DND-41 (cell line): ENCODE measurements around the gene KCNK3.

Experiments used
- ATAC-seq: fragments of 200-7000 bp; cut with Tn5 transposase; 3 replicates; pipeline ENCODE4 v1.9.1; 2021; ENCODE audit warnings: low read depth; ENCODE audit not compliant: insufficient read depth
- DNase-seq: peaks from one replicate; pipeline ENCODE4 v3.0.0-alpha.2; 2020
- H2AFZ ChIP-seq: 2 replicates; pipeline ENCODE4 v1.6.0; 2012; ENCODE audit warnings: low read depth, low read length
- H3K27ac ChIP-seq: 2 replicates; pipeline ENCODE4 v1.5.1; 2012; ENCODE audit warnings: low read length, inconsistent platforms
- H3K27me3 ChIP-seq: fragments of 200-600 bp; sonication (generic); 2 replicates; pipeline ENCODE4 v1.6.0; 2012; ENCODE audit warnings: low read length, mild to moderate bottlenecking, inconsistent platforms; ENCODE audit not compliant: insufficient read depth, poor library complexity
- H3K36me3 ChIP-seq: 2 replicates; pipeline ENCODE4 v1.5.1; 2012; ENCODE audit warnings: low read length, inconsistent platforms; ENCODE audit not compliant: insufficient read depth
- H3K4me1 ChIP-seq: 2 replicates; pipeline ENCODE4 v1.5.1; 2012; ENCODE audit warnings: mild to moderate bottlenecking, low read length; ENCODE audit not compliant: insufficient read depth
- H3K4me2 ChIP-seq: 2 replicates; pipeline ENCODE4 v1.6.0; 2012; ENCODE audit warnings: mild to moderate bottlenecking, moderate library complexity, low read length, inconsistent platforms; ENCODE audit not compliant: insufficient read depth
- H3K4me3 ChIP-seq, 2 experiments: fragments of 200-600 bp in 1 of 2; shearing (Covaris generic) in 1 of 2; 2 replicates each; pipeline ENCODE4 v1.5.1; 2012 to 2016; ENCODE audit warnings: inconsistent platforms in 2 of 2, low read length in 2 of 2, mild to moderate bottlenecking in 2 of 2, low read depth in 1 of 2, moderate library complexity in 1 of 2
- H3K79me2 ChIP-seq: 2 replicates; pipeline ENCODE4 v1.6.0; 2012; ENCODE audit warnings: low read length, inconsistent platforms; ENCODE audit not compliant: insufficient read depth
- H3K9ac ChIP-seq: 2 replicates; pipeline ENCODE4 v1.6.0; 2012; ENCODE audit warnings: low read depth, mild to moderate bottlenecking, inconsistent platforms, low read length, moderate library complexity
- H3K9me3 ChIP-seq: 2 replicates; pipeline ENCODE4 v1.5.1; 2012; ENCODE audit warnings: low read length, moderate library complexity, mild to moderate bottlenecking, inconsistent platforms; ENCODE audit not compliant: insufficient read depth, severe bottlenecking
- H4K20me1 ChIP-seq: 2 replicates; pipeline ENCODE4 v1.6.0; 2012; ENCODE audit warnings: low read length; ENCODE audit not compliant: insufficient read depth
- CTCF ChIP-seq: IDR thresholded peaks from 2 replicates; pipeline ENCODE4 v1.5.1; 2012; ENCODE audit warnings: borderline replicate concordance, low read length, moderate library complexity, mild to moderate bottlenecking; ENCODE audit not compliant: poor library complexity, severe bottlenecking; ENCODE audit errors: extremely low read depth
- EZH2 ChIP-seq: IDR thresholded peaks from 3 replicates; pipeline ENCODE4 v1.6.1; 2012; ENCODE audit warnings: borderline replicate concordance, low read depth, mild to moderate bottlenecking, moderate library complexity, low read length, inconsistent platforms; ENCODE audit not compliant: severe bottlenecking

Gene KCNK3

DNA sequence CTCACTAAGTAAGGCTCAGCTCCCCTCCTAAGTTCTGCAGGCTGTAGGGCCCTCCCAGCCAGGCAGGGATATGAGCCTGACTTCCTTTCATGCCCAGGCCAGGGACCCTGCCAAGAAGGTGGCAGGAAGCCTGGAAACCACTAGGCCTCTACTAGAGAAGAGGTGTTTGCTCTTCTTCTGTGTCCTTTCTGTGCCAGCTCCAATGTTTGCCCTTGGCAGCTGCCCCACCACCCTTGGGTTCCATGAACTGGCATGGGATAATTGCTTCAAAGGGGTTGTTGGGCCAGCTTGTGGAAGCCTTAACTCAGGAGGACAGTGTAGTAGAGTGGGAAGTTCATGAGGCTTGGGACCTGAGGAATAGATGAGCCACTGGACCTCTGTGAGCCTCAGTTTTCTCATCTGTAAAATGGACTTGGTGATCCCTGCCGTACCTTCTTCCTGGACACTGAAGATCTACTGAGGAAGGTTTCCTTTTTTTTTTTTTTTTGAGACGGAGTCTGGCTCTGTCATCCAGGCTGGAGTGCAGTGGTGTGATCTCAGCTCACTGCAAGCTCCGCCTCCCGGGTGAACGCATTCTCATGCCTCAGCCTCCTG is 75.5 kb downstream of the KCNK3 start:
- Histone ChIP-seq H4K20me1 (peaks cover 56% of the 10 kb centered on the region), H2AFZ (no peak overlapping the region), H3K4me1 (peaks cover 34% of the 10 kb centered on the region), H3K27me3 (no peaks in the 10 kb centered on the region), H3K27ac (no peak overlapping the region), H3K36me3 (peaks cover 10% of the 10 kb centered on the region), H3K4me2 (no peak overlapping the region), H3K79me2 (peaks cover 84% of the 10 kb centered on the region), H3K4me3 (no peak overlapping the region), H3K9ac (no peak overlapping the region), H3K9me3 (no peaks in the 10 kb centered on the region)
- DNase-seq (no peak), ATAC-seq (no peak)
- TF ChIP-seq EZH2 (no peak), CTCF (no peak)

DNA sequence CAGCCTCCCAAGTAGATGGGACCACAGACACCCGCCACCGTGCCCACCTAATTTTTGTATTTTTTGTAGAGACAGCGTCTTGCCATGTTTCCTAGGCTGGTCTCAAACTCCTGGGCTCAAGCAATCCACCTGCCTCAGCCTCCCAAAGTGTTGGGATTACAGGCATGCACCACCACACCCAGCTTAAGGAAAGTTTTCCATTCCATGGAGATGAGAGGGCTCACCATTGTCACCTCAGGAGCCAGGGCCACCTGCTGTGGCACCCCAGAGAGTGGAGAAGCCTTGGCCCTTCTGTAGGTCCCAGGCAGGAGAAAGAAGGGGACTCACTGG is 76.2 kb downstream of the KCNK3 start:
- Histone ChIP-seq H3K79me2 (peaks cover 86% of the 10 kb centered on the region), H4K20me1 (peaks cover 57% of the 10 kb centered on the region)

DNA sequence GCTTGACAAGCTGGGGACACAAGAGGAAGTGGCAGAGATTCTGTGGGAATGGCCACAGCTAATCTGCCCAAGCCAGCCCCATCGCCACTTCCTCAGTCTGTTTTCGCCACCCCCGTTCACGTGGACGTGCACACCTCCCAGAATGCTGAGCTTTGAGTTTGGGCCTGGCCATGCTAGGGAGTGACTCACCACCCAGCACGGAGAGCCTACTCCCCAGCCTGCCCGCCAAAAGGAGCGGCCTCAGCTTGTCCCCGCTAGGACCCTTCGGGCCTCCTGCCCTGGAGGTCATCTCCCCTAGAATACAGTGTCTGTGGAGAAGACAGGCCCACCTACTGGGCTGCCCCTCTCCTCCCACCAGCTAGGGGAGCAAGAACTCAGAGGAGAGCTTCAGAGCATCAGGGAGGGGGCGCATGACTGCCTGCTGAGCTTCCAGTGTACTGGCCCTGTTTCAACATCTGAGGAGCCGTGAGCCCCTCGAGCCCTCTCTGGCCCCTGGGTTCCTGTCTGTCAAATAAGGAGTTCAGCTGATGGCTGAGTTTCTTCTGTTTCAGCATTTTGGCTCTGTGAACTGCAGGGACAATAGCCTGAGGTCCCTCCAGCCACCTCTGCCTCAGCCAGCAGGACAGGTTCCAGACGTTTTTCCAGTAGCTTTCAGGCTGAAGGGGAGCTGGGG is 76.7 kb downstream of the KCNK3 start:
- Histone ChIP-seq H3K4me2 (no peak overlapping the region), H2AFZ (no peak overlapping the region), H3K27me3 (no peaks in the 10 kb centered on the region), H4K20me1 (peaks cover 62% of the 10 kb centered on the region), H3K27ac (no peak overlapping the region), H3K79me2 (peaks cover 87% of the 10 kb centered on the region), H3K4me1 (peaks cover 24% of the 10 kb centered on the region), H3K9ac (no peak overlapping the region), H3K4me3 (no peak overlapping the region), H3K9me3 (no peaks in the 10 kb centered on the region), H3K36me3 (peaks cover 16% of the 10 kb centered on the region)
- ATAC-seq = no peak
- no peak for TF ChIP-seq CTCF
- no peak for TF ChIP-seq EZH2
- DNase-seq = no peak

More for the DNA sequence above, 76.2 kb downstream of the KCNK3 start:
- Histone ChIP-seq H3K4me1 (peaks cover 27% of the 10 kb centered on the region), H3K9me3 (no peaks in the 10 kb centered on the region), H3K9ac (no peak overlapping the region), H3K4me2 (no peak overlapping the region), H3K27ac (no peak overlapping the region), H2AFZ (no peak overlapping the region), H3K27me3 (no peaks in the 10 kb centered on the region), H3K36me3 (peaks cover 11% of the 10 kb centered on the region), H3K4me3 (no peak overlapping the region)
- TF ChIP-seq EZH2 = no peak
- DNase-seq (no peak), ATAC-seq (no peak)

DNA sequence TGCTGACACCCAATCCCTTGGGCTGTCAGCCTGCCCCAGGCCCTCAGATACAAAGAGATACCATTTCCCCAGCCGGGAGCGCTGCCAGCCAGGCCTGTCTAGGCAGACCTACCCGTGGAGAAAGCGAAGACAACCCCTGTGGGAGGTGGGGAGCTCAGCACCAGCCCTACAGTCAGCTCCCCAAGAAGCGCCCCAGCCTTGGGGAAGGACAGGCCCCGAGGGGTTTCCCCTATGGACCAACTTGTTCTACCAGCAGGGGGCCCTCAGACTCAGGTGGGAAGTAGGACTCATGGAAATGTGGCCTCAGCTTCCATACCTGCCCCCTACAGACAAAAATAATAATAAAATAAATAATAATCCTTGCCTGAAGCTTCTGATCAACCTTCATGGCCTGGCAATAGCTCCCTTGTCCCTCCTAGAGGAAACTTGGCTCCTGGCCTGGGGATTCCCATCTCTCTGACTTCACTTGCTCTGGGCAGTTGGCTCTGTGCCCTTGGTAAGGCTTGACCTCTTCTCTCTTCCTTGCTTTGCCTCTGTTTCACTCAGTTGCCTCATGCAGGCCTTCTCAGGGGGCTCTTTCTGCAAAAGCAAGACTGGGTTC is 78.6 kb downstream of the KCNK3 start:
- Histone ChIP-seq H3K9ac (no peak overlapping the region), H3K27me3 (no peaks in the 10 kb centered on the region), H3K36me3 (peaks cover 35% of the 10 kb centered on the region), H4K20me1 (peaks cover 66% of the 10 kb centered on the region), H3K79me2 (peaks cover 74% of the 10 kb centered on the region), H3K9me3 (no peaks in the 10 kb centered on the region), H3K4me1 (peaks cover 9% of the 10 kb centered on the region), H3K4me2 (no peak overlapping the region), H3K27ac (no peak overlapping the region), H3K4me3 (no peak overlapping the region), H2AFZ (no peak overlapping the region)
- peak; percentile 40 for TF ChIP-seq CTCF
- TF ChIP-seq EZH2 = no peak
- DNase-seq (no peak), ATAC-seq (peak; percentile 59)
